Measurements from ENCODE around the gene IGFL3.

Gene IGFL3

DNA sequence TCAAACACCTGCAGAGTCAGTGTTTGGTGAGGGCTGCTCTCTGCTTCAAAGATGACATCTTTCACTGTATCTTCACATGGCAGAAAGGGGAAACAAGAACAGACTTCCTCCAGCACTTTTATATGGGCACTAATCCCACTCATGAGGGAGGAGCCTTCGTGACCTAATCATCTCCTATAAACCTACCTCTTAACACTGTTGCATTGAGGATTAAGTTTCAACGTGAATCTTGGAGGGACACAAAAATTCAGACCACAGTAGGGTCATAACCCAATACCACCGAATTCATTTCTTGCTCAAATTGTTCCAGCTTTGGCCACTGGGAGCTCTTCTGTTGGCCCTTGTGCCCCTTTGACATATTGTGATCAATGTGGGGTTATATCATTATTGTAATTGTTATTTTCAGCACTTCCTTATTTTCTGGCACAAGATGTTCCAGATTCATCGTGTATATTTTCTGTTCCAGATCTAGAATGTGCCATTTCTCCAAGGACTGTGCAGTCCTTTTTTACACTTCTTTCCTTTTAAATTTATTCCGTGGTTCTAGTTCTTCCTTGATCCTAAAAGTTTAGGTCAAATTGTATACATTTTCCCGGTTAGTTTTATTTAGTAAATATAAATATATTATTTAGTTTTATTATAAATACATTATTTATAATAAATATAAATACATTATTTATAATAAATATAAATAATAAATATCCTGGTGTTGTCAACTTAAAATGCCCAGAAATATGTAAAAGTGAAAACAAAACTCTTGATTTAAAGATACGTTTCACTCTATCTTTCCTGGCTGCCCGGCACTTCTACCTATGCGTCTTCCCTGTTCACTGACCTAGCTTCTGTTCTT is 48.2 kb downstream of the IGFL3 start:
- DNase-seq = no peak

DNA sequence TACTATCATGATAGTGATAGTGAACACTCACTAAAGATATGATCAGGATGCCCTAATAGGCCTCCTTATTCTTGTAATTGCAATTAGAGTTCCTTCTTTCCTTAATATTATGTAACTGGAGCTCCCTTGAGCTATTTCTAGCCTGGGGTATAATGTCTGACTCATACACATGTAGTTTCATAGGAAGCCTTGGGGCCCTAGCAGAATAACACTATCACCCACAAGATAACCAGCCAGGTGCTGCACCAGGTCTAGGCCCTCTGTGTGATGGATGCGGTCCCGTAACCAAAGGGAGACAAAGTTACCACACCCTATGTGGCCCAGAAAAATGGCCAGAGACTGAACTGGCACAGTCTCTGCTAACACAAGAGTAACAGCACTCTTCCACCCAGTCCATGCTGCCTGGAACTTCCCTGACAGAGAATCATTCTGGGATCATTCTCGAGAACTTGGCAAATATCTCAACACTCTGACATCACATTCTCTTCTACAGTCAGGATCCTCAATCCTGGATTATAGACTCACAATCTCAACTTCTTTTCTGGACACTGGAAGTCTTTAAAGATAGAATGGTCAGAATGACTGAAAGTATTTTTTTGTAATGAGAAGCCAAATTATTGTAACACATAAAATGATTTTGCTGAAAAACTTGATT is 51.1 kb downstream of the IGFL3 start:
- DNase-seq = no peak
